Measurements from ENCODE around the gene RAB24. TPM values are rescaled to one million over a fixed set of nuclear protein-coding genes. Genes with fewer than 3 reads are reported as not detected.

RAB24 gene
- total and polyA plus RNA-seq, 4 donors: 15.5 to 58.9 (median 39.0) TPM

- Histone ChIP-seq H3K27me3 (ENCODE audit: control insufficient read depth, insufficient read depth, low read length) (no peaks in the 10 kb centered on the region), H3K4me3 (ENCODE audit: low read depth, low read length) (no peak overlapping the region), H3K27ac (ENCODE audit: low read depth, low read length) (no peak overlapping the region), H3K4me1 (ENCODE audit: control insufficient read depth, insufficient read depth, low read length) (no peaks in the 10 kb centered on the region), H3K9me3 (ENCODE audit: control insufficient read depth, insufficient read depth, low read length) (no peaks in the 10 kb centered on the region), H3K36me3 (ENCODE audit: control insufficient read depth, insufficient read depth, low read length) (peaks cover 44% of the 10 kb centered on the region)
- WGBS (ENCODE audit: insufficient coverage): no CpG with 5 or more reads among the region's 1 CpG
- DNase-seq (ENCODE audit: low read depth in 4 of 6, low spot score in 6 of 6): no peak
These were observed 50.3 kb downstream of the RAB24 start for GRCh38 chr5:177253252-177253651.

Other genes starting within 250 kb of the RAB24 start
- gene FGFR4, start 216.8 kb downstream of the RAB24 start, total RNA-seq: 1 to 10 TPM; 1.1 to 3.6 TPM
- 1 to 10 TPM; 4.8 to 8.0 TPM for gene FGFR4, start 216.8 kb downstream of the RAB24 start, polyA plus RNA-seq (ENCODE audit: insufficient read length in 2 of 2)
- gene NSD1, start 169.9 kb downstream of the RAB24 start, total RNA-seq: 10 to 100 TPM; 72.8 to 77.2 TPM
- gene NSD1, start 169.9 kb downstream of the RAB24 start, polyA plus RNA-seq (ENCODE audit: insufficient read length in 2 of 2): 10 to 100 TPM; 43.0 to 44.6 TPM
- 100 to 1,000 TPM in 1 of 2 donors, 10 to 100 TPM in 1; 35.2 to 101 TPM for gene PRELID1, start 80 bp upstream of the RAB24 start, total RNA-seq
- gene PRELID1, start 80 bp upstream of the RAB24 start, polyA plus RNA-seq (ENCODE audit: insufficient read length in 2 of 2): 100 to 1,000 TPM; 115 to 116 TPM
- gene MXD3, start 8.2 kb upstream of the RAB24 start, total RNA-seq: 10 to 100 TPM in 1 of 2 donors, 1 to 10 TPM in 1; 4.9 to 20.2 TPM
- gene MXD3, start 8.2 kb upstream of the RAB24 start, polyA plus RNA-seq (ENCODE audit: insufficient read length in 2 of 2): 10 to 100 TPM; 21.7 to 30.4 TPM
- gene LMAN2, start 47.9 kb upstream of the RAB24 start, total RNA-seq: 100 to 1,000 TPM in 1 of 2 donors, 10 to 100 TPM in 1; 96.6 to 152 TPM
- 10 to 100 TPM; 90.3 to 96.1 TPM for gene LMAN2, start 47.9 kb upstream of the RAB24 start, polyA plus RNA-seq (ENCODE audit: insufficient read length in 2 of 2)
- 10 to 100 TPM in 1 of 2 donors, 1 to 10 TPM in 1; 7.5 to 14.4 TPM for gene RGS14, start 54.2 kb upstream of the RAB24 start, total RNA-seq
- 10 to 100 TPM in 1 of 2 donors, 1 to 10 TPM in 1; 9.3 to 11.5 TPM for gene RGS14, start 54.2 kb upstream of the RAB24 start, polyA plus RNA-seq (ENCODE audit: insufficient read length in 2 of 2)
- not detected for gene SLC34A1, start 80.7 kb upstream of the RAB24 start, total RNA-seq
- 1 to 10 TPM in 1 of 2 donors, under 1 TPM in 1; 0.68 to 1.2 TPM for gene SLC34A1, start 80.7 kb upstream of the RAB24 start, polyA plus RNA-seq (ENCODE audit: insufficient read length in 2 of 2)
- gene PFN3, start 96.9 kb upstream of the RAB24 start, total RNA-seq: not detected
- gene PFN3, start 96.9 kb upstream of the RAB24 start, polyA plus RNA-seq (ENCODE audit: insufficient read length in 2 of 2): under 1 TPM; 0.32 to 1.00 TPM
- gene F12, start 105.8 kb upstream of the RAB24 start, total RNA-seq: 1 to 10 TPM; 1.9 to 3.2 TPM
- gene F12, start 105.8 kb upstream of the RAB24 start, polyA plus RNA-seq (ENCODE audit: insufficient read length in 2 of 2): 10 to 100 TPM; 14.7 to 15.1 TPM
- gene GRK6, start 123.0 kb upstream of the RAB24 start, total RNA-seq: 10 to 100 TPM; 16.7 to 22.5 TPM
- gene GRK6, start 123.0 kb upstream of the RAB24 start, polyA plus RNA-seq (ENCODE audit: insufficient read length in 2 of 2): 10 to 100 TPM; 41.8 to 42.4 TPM
- 1 to 10 TPM; 4.3 to 8.8 TPM for gene PRR7, start 143.1 kb upstream of the RAB24 start, total RNA-seq
- gene PRR7, start 143.1 kb upstream of the RAB24 start, polyA plus RNA-seq (ENCODE audit: insufficient read length in 2 of 2): 10 to 100 TPM; 28.3 to 31.7 TPM
- gene DBN1, start 169.9 kb upstream of the RAB24 start, total RNA-seq: 100 to 1,000 TPM in 1 of 2 donors, 10 to 100 TPM in 1; 49.6 to 105 TPM
- gene DBN1, start 169.9 kb upstream of the RAB24 start, polyA plus RNA-seq (ENCODE audit: insufficient read length in 2 of 2): 100 to 1,000 TPM; 241 to 273 TPM
- gene PDLIM7, start 193.9 kb upstream of the RAB24 start, total RNA-seq: 10 to 100 TPM; 23.4 to 67.3 TPM
- 100 to 1,000 TPM in 1 of 2 donors, 10 to 100 TPM in 1; 61.1 to 128 TPM for gene PDLIM7, start 193.9 kb upstream of the RAB24 start, polyA plus RNA-seq (ENCODE audit: insufficient read length in 2 of 2)
- 1 to 10 TPM; 3.4 to 5.6 TPM for gene DOK3, start 206.1 kb upstream of the RAB24 start, total RNA-seq
- 10 to 100 TPM; 12.2 to 15.8 TPM for gene DOK3, start 206.1 kb upstream of the RAB24 start, polyA plus RNA-seq (ENCODE audit: insufficient read length in 2 of 2)
- gene DDX41, start 213.2 kb upstream of the RAB24 start, total RNA-seq: 10 to 100 TPM; 67.1 to 92.7 TPM
- gene DDX41, start 213.2 kb upstream of the RAB24 start, polyA plus RNA-seq (ENCODE audit: insufficient read length in 2 of 2): 100 to 1,000 TPM; 118 to 126 TPM

All from spinal cord (tissue), 10 donors.